ENCODE results near the gene ZNF408.

The ZNF408 gene

DNA sequence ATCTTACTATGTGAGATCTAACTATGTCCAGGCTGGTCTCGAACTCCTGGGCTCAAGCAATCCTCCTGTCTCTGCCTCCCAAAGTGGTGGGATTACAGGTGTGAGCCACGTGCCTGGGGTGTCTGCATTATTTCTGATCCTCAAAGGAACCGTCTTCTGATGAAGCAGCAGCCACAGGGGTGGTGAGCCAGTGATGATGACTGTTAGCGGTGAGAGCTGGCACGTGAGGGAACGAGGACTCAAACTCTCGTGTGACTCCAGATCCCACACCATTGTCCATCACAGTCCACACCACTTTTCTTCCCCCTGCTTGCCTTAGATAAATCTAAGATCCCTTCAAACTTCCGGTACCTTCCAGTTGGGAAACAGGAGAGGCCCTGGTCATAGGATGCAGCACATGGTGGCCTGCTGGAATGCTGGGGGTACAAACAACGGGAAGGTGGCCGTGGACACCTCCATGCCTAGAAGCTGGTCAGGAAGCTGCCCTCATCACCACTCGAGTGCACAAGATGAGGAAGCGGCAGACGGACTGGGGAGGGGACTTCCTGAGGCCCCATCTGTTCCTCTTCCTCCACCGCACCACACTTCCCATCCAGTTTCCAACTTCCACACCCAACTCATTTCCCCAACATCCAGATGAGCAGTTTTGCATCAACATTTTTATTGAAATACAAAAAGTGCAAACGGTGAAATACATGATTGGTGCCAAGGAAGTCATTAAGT is 24.2 kb upstream of the ZNF408 start:
- DNase-seq (ENCODE audit: low read depth): no peak

DNA sequence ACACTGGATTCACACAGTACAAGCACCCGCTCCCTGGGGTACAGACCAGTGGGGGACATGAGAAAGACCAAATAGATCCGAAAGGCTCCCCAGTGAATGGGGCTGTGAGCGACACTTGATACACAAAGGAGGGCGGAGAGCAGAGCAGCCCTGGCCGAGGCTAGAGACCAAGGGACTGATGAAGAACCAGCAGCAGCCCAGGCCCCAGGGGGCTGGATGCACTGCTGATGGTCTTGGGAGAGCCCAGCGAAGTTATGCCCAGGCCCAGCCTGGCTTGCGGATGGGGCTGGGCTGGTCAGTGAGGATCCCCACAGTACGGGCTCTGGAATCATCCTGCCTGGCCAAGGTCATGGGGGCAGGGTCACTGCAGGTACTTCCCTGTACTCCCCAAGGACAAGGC is 23.7 kb upstream of the ZNF408 start:
- DNase-seq (ENCODE audit: low read depth): no peak

DNA sequence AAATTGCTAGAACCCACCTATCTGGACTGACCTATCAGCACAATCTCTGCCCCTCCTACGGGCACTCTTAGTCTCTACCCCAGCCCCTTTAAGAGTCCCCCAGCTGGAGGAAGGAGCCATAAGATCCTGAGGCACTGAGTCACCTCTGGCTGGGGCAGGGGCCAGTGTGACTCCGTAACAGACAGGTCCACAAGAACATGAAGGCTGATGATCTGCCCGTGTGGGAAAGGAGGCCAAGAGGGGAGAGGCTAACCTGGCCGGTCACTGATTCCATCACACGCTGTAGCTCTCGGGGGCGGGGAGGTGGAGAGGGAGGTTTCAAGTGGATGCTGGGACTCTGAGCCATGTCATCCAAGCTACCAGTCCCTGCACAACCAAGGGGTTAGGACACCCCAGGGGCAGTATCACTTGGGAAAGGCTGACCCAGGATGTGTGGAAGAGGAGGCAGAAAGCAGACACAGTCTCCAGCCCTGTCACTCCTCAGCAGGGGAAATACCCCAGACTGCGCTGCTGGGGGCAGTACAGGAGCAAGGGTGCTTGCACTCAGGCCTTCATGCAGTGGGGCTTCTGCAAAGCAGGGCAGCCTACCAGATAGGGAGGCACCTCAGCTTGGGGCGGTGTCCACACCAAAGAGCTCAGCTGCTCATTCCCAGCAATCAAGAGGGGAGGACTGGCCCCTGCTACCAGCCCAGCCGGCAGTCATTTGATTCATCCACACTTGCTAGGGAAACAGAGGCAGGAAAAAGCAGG is 22.7 kb upstream of the ZNF408 start:
- DNase-seq (ENCODE audit: low read depth): no peak

GRCh38 chr11:46678741-46679130 is 22.1 kb upstream of the ZNF408 start:
- no peak for DNase-seq (ENCODE audit: low read depth)

GRCh38 chr11:46679241-46680163 is 21.3 kb upstream of the ZNF408 start:
- DNase-seq (ENCODE audit: low read depth): no peak

DNA sequence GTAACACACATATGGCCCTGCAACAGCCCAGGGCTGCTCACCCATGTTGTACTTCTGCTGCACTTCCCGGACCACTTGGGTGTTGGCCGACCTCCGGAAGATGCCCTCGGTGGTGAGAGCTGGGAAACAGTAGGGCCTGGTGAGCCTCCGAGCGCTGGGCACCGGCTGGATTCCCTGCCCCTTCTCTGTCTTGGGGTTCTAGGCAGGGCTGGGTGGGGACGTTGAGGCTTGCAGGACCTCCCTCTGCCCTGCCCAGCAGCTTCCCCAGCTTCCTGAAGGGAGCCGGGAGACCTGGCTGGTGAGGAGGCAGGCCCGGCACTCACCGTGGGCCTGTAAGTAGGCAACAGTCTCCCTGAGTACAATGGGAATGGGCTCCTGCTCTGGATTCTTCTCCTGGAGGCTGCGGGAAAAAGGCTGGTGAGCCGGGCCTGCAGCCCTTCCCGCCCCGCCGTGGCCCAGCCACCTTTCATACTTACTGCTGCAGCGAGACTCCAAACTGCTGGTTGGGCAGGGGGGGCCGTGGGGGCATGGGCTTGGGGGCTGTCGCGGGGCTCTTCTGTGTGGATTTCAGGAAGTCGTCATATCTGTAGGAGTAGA is 20.6 kb upstream of the ZNF408 start:
- DNase-seq (ENCODE audit: low read depth): no peak

DNA sequence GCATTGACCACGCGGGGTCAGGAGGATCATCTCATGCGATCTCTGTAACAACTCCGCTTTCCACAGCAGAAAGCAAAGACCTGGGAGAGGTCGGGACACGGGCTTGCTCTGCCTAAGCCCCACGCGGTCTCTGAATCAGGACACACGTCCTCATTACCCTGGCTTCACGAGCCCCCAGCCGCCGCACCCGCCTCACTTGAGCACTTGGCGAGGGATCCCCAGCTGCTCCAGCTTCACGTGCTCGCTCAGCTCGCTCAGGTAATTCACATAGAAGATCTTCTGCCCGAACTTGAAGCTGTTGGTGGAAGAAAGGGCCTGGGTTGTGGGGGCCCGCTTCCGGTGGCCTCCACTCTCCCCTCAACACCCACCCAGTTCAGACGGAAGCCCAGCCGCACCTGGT is 20.0 kb upstream of the ZNF408 start:
- DNase-seq (ENCODE audit: low read depth): no peak

GRCh38 chr11:46681814-46682213 is 19.0 kb upstream of the ZNF408 start:
- no peak for DNase-seq (ENCODE audit: low read depth)

DNA sequence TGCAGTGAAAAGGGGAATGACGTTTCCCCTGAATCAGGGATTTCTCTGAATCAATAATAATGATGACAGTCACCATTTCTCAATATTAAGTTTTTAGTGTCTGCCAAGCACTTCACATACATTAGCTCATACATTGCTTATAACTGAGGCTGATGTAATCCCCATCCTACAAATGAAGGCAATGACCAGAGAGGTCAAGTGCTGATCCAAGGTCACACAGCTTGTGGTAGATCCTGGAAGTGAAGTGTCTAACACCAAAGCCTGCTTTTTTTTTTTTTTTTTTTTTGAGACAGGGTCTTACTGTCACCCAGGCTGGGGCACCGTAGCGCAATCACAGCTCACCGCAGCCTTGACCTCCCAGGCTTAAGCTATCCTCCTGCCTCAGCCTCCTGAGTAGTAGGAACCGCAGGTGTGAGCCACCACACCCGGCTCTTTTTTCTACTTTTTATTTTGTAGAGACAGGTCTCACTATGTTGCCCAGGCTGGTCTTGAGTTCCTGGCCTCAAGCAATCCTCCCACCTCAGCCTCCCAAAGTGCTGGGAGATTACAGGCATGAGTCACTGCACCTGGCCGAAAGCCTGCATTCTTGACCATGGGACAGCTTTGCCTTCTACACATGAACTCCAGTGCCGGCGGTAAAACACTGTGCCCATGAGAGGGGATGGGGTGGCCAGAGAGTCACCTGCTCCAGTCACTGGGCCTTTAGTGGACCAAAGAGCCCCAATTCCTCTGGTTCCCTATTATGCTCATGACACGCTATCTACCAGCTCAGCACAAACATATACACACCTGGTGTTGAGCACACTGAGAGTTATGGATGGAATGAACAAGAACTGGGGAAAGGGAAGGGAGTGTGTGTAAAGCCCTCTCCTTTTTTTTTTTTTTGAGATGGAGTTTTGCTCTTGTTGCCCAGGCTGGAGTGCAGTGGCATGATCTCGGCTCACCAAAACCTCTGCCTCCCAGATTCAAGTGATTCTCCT is 17.8 kb upstream of the ZNF408 start:
- DNase-seq (ENCODE audit: low read depth): no peak

DNA sequence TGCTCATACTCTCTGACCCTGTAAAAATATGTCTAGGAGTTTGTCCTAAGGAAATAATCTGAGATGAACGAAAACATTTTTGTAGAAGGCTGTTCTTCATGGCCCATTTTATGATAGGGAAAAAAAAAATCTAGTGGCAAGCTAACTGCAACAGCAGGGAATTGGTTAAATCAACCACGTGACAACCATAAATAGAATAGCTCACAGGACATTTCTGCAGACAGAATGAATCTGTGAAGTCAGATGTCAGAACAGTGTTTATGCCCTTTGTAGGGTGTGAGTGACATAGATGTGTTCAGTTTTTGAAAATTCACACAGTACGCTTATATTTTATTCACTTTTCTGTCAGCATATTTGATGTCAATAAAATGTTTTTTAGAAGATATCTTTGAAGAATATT is 16.5 kb upstream of the ZNF408 start:
- no peak for DNase-seq (ENCODE audit: low read depth)

DNA sequence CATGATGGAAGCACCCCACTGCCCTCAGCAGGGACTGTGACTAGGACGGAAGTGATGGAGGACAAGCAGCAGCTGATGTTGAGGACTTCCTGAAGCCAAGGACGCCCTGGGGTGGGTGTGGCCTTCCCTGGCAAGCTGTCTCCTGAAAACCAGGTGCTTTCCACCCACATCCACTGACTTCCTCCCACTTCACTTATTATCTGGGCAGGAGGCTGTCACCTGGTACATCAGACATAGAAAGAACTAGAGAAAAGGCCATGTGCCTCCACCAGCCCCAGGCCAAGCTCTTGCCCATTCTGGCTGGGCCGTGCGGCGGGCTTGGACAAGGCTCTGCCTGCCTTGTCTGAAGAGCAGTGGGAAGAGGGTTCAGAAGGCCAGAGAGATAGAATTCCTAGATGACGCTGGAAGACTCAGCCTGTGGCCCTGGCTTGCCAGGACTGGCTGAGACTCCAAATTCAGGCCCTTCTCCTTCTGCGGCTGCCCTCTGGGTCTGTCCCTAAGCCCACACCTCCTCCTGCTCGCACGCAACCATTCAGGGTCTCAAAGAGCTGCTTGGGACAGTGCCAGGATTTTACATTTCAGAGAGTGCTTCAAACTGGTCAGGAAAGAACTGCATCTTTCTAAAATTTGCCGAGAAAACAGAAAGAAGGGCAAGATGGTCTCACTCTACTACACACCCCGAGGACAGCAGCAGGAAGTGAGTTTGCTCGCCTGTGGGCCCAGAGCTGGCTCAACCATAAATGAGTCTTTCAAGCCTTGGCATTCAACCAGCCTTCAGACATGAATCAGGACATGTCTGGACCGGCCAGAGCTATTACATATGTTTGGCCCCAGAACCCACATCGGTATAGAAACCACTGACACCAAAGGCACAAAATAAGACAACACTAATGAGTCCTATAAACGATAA is 13.7 kb upstream of the ZNF408 start:
- peak; percentile 85 for DNase-seq (ENCODE audit: low read depth)

GRCh38 chr11:46690702-46691101 is 10.1 kb upstream of the ZNF408 start:
- DNase-seq (ENCODE audit: low read depth): no peak

GRCh38 chr11:46692450-46692849 is 8.4 kb upstream of the ZNF408 start:
- DNase-seq (ENCODE audit: low read depth): no peak

DNA sequence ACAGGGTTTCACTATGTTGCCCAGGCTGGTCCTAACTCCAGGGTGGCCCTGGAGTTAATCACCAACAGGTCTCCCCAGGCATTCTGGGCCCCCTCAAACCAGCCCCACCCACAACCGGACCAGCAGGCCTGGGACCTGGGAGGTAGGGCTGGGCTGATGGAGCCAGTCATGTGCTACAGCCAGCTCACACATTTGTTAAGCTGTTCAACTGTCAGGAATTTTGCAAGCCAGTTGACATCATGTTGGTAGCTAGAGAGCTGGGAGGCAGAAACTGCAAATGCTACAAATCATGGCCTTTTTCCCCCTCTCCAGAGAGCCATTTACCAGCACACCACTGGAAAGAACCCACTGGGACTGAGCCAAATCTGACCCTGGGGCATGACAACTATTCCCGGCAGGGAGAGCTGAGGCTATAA is 7.2 kb upstream of the ZNF408 start:
- peak; percentile 75 for DNase-seq (ENCODE audit: low read depth)

DNA sequence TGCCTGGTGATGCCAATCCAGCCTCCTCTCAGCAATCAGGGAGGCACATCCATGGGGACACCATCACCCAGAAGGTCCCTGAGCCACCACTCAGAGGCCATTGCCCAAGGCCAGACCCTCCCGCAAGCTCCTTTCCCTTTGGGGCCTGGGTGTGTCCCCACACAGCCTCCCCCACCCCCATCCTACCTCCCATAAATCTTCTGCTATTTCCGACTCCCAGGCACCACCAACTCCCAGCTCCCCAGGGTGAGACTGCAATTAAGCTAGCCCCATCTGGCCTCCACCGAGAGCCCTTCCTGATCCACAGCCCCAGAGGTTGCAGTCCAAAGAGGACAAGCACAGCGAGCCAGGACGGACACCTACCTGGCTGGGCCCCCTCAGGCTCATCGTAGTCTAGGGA is 6.8 kb upstream of the ZNF408 start:
- no peak for DNase-seq (ENCODE audit: low read depth)

DNA sequence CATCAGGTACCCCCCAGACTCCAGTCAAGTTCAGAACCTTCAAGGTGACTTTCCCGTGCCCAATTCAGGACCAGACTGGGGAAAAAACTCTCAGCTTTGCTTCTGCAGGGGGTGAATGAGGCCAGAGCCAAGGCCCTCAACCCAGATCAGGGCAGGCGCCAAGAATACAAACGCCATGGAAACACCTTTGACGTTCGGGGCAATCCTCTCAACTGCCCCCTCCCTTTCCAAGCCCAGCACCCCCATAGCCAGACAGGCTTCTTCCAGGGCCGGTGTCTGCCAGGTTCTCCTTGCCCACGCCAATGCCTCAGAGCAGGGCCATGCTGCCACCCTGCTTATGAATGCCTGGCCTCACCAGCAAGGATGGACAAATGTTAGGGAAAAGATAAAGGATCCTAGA is 6.2 kb upstream of the ZNF408 start:
- no peak for DNase-seq (ENCODE audit: low read depth)

DNA sequence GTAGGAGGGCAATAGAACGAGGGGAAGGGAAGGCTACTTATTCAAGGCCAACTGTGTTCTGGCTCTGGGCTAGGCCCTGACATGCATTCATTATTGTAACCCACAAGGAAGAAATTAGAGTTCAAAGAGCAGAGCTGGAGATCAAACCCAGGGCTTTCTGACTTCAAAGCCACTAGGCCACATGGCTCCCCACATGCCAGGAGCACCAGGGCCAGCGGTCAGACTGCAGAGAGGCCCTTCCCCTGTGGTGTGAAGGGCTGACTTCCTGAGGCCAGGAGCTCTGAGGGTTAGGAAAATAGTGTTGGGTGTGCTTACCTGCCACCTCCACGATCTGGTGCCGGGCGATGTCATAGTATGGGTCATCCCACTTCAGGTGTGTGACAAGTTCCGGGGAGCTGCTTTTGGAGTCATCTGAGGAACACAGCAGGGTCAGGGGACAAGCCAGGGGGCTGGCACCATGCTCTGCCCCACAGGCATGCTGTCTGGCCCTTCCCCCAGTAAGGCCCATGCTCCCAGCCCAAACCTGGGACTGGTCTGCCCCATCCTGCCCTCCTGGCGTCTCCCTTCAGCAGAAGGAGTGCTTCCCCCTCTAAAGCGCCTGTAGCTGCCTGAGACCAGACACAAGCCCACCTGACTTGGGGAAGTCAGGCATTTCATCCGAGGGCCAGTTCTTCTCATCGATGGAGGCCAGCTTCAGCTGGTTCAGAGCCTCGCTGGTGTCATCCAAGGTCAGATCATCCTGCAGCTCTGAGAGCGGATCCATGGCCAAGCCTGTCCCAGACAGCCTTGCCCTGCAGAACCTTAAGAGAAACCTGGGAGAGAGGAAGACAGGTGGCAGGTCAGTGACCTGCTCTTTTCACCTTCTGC is 5.3 kb upstream of the ZNF408 start:
- DNase-seq (ENCODE audit: low read depth): no peak

DNA sequence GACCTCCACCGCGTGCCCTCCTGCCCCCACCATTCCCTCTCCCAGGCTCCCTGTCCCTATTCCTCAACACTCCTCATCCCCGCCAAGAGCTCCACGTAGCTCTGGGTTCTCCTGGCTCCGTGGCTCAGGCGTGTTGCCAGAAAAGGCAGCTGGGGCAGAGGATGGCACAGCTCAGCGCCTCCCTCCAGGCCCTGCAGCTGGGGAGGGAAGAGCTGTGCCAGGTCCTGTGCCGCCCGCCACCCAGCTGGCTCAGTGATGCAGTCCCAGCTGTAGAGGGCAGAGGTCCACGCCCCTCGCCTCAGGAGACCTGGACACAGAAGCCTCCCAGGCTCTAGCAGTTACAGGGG is 4.6 kb upstream of the ZNF408 start:
- DNase-seq (ENCODE audit: low read depth): no peak

DNA sequence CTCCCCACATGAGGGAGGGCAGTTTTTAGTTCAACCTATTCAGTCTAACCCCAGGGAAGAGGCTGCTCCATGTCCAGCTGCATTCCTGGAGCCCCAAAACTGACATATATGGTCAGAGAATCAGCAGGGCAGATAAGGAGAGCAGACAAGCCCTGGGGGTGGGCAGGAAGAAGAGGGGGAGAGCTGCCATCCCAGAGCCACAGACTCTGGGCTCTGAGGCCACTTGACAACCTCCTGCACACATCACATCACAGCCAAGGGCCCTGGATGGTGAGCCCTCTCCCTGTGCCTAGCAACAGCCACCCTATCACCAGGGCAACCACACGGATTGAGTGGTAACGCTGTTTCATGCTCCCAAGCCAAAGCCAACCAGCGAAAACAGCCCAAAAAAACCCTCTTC is 3.5 kb upstream of the ZNF408 start:
- no peak for DNase-seq (ENCODE audit: low read depth)

Data from GM04504 (cell line).